ENCODE results near the gene DIP2A.
"Not testable (repeated sequence)": the region's sequence is repeated elsewhere in the genome, so short reads cannot be mapped to it uniquely, and the experiment has no call there.

DIP2A gene

GRCh38 chr21:46559291-46559983, 100.7 kb downstream of the DIP2A start:
- Mint-ChIP-seq H3K9me3 (no peaks in the 10 kb centered on the region), H3K4me3 (peak overlapping the region in 1 of 2 donors; percentile 74), H3K4me1 (peaks cover 4 to 24% of the 10 kb centered on the region in 2 donors), H3K27ac (peak overlapping the region; percentile 84), H3K27me3 (no peaks in the 10 kb centered on the region), H3K36me3 (peaks cover 47 to 65% of the 10 kb centered on the region in 2 donors)
- DNase-seq (no peak), ATAC-seq (replicated peaks) (peak in 1 of 2 donors; percentile 88)

DNA sequence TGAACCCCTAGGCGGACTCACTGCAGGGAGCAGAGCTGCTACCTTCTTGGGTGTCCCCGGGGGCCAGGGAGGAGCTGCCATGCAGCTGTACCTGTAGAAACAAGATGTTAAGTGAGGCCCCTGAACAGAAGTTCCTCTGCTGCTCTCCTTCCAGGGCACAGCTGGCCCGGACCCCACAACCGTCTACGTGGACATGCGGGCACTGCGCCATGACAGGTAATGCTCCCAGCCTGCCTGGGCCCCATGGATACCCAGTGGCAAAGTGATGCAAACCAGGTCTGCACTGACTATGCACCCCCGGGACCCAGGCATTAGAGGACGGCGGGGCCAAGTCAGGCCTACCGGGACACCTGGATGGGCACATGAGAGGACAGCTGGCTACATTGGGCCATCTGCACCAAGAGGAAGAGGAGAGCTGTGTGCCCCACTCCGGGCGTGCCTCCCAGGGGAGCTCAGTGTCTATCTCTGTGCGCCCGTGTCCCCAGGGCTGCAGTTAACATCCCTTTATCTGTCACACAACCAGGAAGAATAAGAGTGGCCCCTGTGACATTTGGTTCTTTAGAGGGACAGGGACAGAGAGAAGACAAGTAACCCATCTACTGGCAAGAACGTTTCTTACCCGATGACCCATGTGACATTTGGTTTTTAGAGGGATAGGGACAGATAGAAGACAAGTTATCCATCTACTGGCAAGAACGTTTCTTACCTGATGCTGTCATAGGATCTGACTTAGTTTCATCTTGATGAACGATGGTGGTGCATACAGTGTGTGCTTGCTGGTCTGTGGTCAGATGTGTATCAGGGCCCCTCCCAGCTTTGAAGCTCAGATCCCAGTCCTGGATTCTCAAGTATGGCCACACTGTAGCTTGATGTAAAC, 102.1 kb downstream of the DIP2A start:
- no peak for ATAC-seq (replicated peaks)
- H3K36me3 Mint-ChIP-seq: peaks cover 51 to 64% of the 10 kb centered on the region in 2 donors

DNA sequence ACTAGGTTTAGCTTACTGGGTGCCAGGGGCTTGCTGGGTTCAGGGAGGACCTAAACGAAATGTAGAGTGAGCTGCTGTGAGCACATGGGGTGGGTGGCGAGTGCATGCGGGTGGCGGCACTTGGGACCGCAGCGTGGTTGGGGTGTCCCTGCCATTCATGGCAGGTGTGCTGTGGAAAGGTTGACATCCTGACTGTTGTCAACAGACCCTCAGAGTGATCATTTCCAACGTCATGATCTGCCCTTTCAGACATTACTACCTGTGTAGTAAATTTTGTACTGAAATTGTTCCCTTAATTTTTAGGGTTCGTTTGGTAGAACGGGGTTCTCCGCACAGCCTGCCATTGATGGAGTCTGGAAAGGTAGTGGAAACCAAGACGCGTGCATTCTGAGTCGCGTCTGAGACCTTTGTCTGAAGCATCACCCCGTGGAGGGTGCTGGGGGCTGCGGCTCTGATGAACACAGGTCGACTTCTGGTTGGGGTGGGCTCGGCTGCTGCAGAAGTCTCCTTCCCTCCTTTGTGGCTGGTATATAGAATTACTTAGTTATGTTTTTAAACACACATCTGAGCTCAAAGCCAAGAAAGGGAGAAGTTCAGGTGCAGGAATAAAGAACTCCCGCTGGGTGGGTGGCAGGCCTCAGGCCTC, 102.9 kb downstream of the DIP2A start:
- Mint-ChIP-seq H3K4me3 (no peak overlapping the region), H3K4me1 (peaks cover 4 to 24% of the 10 kb centered on the region in 2 donors), H3K36me3 (peaks cover 58 to 67% of the 10 kb centered on the region in 2 donors), H3K27ac (no peak overlapping the region), H3K27me3 (no peaks in the 10 kb centered on the region), H3K9me3 (no peaks in the 10 kb centered on the region)
- ATAC-seq (replicated peaks) (no peak), DNase-seq (no peak)

More for the DNA sequence above, 102.1 kb downstream of the DIP2A start:
- Mint-ChIP-seq H3K4me1 (peaks cover 4 to 24% of the 10 kb centered on the region in 2 donors), H3K27ac (no peak overlapping the region), H3K9me3 (no peaks in the 10 kb centered on the region), H3K27me3 (no peaks in the 10 kb centered on the region), H3K4me3 (peak overlapping the region in 1 of 2 donors; percentile 25)
- no peak for DNase-seq

DNA sequence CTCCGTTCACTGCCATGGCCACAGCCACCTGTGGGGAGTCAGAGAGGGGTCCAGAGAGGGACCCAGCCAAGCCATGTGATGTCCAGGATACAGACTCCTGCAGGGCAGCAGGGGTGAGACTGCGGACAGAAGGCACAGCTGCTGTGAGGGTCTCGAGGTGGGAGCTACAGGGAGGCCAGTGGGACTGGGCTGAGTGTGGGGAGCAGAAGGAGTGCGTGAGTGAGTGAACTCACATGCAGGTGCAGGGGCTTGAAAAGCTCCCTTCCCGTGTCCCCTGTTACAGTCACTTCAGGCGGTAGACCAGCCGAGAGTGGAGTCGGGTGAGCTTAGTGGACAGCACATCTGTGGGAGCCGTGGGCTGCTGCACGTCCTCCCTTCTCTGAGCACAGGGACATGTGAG, 103.8 kb downstream of the DIP2A start:
- Mint-ChIP-seq H3K27ac (no peak overlapping the region), H3K4me3 (no peak overlapping the region), H3K9me3 (no peaks in the 10 kb centered on the region), H3K36me3 (peaks cover 59 to 67% of the 10 kb centered on the region in 2 donors), H3K27me3 (no peaks in the 10 kb centered on the region), H3K4me1 (peaks cover 4 to 24% of the 10 kb centered on the region in 2 donors)
- ATAC-seq (replicated peaks) (no peak), DNase-seq (no peak)

DNA sequence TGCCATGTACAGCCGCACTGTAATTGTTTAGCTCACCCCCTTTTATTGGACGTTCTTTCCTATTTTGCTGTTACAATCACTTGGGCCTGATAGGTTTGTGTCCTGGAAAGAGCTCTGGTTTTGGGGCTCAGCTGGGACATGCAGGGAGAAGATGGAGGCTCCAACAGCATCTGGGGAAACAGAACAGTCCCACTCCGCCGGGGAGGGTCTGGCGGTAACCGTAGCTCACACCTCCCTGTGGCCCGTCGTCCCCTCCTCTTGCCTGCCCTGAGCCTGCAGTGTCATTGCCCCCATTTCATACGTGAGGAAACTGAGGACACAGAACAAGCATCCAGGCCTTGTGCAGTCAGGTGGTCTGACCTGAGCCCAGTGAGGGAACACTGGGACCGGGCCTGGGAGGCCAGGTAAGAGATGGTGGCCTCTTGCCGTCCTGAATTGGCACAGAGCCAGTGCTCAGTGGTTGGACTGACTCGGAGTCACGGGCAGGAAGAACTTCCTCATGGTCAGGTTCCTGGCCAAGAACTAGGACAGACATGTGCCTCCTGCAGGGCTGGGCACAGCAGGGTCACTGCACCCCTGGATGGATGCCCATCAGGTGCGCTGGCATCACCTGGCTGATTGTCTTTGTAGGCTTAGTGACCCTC, 104.4 kb downstream of the DIP2A start:
- peaks cover 4 to 24% of the 10 kb centered on the region in 2 donors for H3K4me1 Mint-ChIP-seq

DNA sequence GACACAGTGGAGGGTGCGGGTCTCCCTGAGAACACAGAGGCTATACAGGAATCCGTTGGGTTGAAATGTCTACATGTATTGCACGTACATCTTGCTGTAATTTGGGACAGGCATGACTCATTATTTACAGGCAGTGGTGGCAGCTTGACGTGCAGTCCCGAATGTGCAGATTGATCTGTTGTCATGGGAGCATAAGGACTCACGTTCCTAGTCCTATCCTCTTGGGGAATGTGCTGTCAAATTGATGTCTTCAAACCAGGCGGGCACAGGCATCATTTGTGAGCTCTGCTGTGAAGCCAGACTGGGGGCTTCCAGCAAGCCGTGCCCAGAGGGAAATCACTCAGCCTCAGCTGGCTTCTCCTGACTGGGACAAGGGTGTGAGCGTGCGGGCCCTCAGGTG, 105.7 kb downstream of the DIP2A start:
- Mint-ChIP-seq H3K27ac (no peak overlapping the region), H3K4me1 (peaks cover 4 to 20% of the 10 kb centered on the region in 2 donors), H3K36me3 (peaks cover 65 to 72% of the 10 kb centered on the region in 2 donors), H3K27me3 (no peaks in the 10 kb centered on the region), H3K9me3 (no peaks in the 10 kb centered on the region), H3K4me3 (no peak overlapping the region)
- no peak for DNase-seq
- no peak for ATAC-seq (replicated peaks)

More for the DNA sequence above, 104.4 kb downstream of the DIP2A start:
- Mint-ChIP-seq H3K27me3 (no peaks in the 10 kb centered on the region), H3K9me3 (no peaks in the 10 kb centered on the region), H3K4me3 (no peak overlapping the region), H3K27ac (no peak overlapping the region), H3K36me3 (peaks cover 64 to 72% of the 10 kb centered on the region in 2 donors)
- ATAC-seq (replicated peaks) (no peak), DNase-seq (no peak)

GRCh38 chr21:46567348-46567747, 108.7 kb downstream of the DIP2A start:
- H3K36me3 Mint-ChIP-seq: peaks cover 56 to 70% of the 10 kb centered on the region in 2 donors
- peaks cover 4 to 13% of the 10 kb centered on the region in 2 donors for H3K4me1 Mint-ChIP-seq
- no peak for DNase-seq
- H3K9me3 Mint-ChIP-seq: peaks cover 2 to 4% of the 10 kb centered on the region in 2 donors
- H3K4me3 Mint-ChIP-seq: no peak overlapping the region
- H3K27me3 Mint-ChIP-seq: no peaks in the 10 kb centered on the region
- ATAC-seq (replicated peaks): no peak
- no peak overlapping the region for H3K27ac Mint-ChIP-seq

DNA sequence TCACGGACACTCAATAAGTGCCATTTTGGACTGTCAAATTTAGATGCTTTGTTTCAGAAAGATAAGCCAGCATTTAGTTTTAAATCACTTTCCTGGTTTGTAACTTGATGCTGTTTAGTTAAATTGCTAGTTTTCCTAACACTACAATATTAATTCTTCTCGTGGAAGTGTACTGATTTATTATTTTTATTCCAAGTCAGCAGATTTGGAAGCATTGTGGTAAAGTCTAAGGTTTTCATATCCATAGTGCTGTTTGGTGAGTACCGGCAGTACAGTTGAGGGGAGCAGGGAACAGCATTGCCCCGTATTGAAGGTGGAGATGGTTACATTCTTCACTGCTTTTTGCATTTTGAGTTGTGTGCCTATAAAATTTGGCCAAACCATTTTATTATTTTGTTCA, 109.9 kb downstream of the DIP2A start:
- H3K9me3 Mint-ChIP-seq: peaks cover 4% of the 10 kb centered on the region in 2 donors
- H3K4me1 Mint-ChIP-seq: peaks cover 7 to 23% of the 10 kb centered on the region in 2 donors
- no peak for ATAC-seq (replicated peaks)
- H3K27ac Mint-ChIP-seq: no peak overlapping the region
- H3K27me3 Mint-ChIP-seq: no peaks in the 10 kb centered on the region
- H3K4me3 Mint-ChIP-seq: no peak overlapping the region
- H3K36me3 Mint-ChIP-seq: peaks cover 58 to 66% of the 10 kb centered on the region in 2 donors
- no peak for DNase-seq

- ATAC-seq (replicated peaks): no peak
- Mint-ChIP-seq H3K36me3 (peaks cover 53 to 64% of the 10 kb centered on the region in 2 donors), H3K27ac (no peak overlapping the region), H3K4me3 (no peak overlapping the region), H3K9me3 (peaks cover 4 to 6% of the 10 kb centered on the region in 2 donors), H3K27me3 (no peaks in the 10 kb centered on the region), H3K4me1 (peaks cover 7 to 28% of the 10 kb centered on the region in 2 donors)
- no peak for DNase-seq
Observed at GRCh38 chr21:46569081-46569480, 110.4 kb downstream of the DIP2A start.

DNA sequence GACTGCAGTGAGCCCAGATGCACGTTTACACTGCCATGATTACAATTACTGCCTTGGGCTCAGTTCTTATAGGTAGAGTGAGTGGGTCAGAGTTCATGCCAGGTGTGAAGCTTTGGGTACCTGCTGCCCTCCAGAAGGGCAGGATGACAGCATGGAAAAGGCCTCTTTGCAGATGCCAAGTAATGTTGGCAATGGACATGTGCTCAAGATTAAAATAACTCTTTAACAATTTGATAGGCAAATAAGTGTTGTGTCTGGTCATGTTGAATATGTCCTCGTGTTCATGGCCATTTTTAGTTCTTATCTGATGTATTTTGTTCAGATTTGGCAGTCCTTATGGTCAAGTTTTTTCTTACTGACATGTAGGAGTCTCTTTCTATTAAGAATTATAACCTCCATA, 111.4 kb downstream of the DIP2A start:
- Mint-ChIP-seq H3K27ac (no peak overlapping the region), H3K36me3 (peaks cover 44 to 57% of the 10 kb centered on the region in 2 donors), H3K9me3 (peaks cover 6 to 10% of the 10 kb centered on the region in 2 donors), H3K4me3 (no peak overlapping the region), H3K4me1 (peaks cover 7 to 34% of the 10 kb centered on the region in 2 donors), H3K27me3 (no peaks in the 10 kb centered on the region)
- no peak for ATAC-seq (replicated peaks)
- DNase-seq: no peak

DNA sequence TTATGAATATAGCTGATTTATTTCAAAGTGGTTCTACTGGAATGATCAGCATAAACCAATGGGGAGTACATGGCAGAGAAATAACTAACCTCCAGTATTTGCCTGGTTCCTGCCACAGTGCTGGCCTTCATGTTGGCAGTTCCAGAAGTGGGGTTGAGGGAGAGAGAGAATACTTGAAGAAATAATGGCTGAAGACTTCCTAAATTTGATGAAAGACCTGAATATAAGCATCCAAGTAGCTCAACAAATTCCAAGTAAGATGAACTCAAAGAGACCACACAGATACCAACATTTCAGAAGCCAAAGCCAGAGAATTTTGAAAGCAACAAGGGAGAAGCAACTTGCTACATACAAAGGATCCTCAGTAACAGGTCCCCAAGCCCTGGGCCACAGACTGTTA, 111.9 kb downstream of the DIP2A start:
- Mint-ChIP-seq H3K27ac (no peak overlapping the region), H3K27me3 (no peaks in the 10 kb centered on the region), H3K4me1 (peaks cover 7 to 38% of the 10 kb centered on the region in 2 donors), H3K36me3 (peaks cover 39 to 54% of the 10 kb centered on the region in 2 donors), H3K9me3 (peaks cover 10 to 15% of the 10 kb centered on the region in 2 donors), H3K4me3 (no peak overlapping the region)
- ATAC-seq (replicated peaks): no peak
- no peak for DNase-seq

DNA sequence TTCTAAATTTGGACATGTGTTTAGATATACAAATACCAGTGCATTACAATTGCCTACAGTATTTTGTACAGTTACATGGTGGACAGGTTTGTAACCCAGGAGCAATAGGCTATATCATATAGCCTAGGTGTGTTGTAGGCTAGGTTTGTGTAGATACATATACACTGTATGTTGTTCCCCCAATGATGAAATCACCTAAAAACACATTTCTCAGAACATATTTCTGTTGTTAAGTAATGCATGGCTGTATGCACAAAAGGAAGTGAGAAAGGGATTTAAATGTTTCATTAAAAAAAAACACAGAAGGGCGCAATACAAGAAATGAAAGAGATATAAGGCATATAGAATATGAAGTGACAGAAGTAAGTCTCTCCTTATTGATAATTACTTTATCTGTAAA, 114.2 kb downstream of the DIP2A start:
- Mint-ChIP-seq H3K9me3 (peaks cover 12 to 15% of the 10 kb centered on the region in 2 donors), H3K36me3 (peaks cover 23 to 34% of the 10 kb centered on the region in 2 donors), H3K27ac (no peak overlapping the region), H3K4me3 (no peak overlapping the region), H3K27me3 (no peaks in the 10 kb centered on the region), H3K4me1 (peaks cover 7 to 38% of the 10 kb centered on the region in 2 donors)
- ATAC-seq (replicated peaks): peak; percentile 67 to 82
- DNase-seq: no peak

DNA sequence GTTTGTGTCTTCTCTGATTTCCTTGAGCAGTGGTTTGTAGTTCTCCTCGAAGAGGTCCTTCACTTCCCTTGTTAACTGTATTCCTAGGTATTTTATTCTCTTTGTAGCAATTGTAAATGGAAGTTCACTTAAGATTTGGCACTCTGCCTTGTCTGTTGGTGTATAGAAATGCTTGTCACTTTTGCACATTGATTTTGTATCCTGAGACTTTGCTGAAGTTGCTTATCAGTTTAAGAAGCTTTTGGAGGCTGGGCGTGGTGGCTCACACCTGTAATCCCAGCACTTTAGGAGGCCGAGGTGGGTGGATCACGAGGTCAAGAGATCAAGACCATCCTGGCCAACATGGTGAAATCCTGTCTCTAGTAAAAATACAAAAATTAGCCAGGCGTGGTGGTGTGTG, 119.1 kb downstream of the DIP2A start:
- not testable (repeated sequence) for H3K27ac Mint-ChIP-seq; DNase-seq; H3K27me3 Mint-ChIP-seq; H3K4me3 Mint-ChIP-seq; ATAC-seq (replicated peaks)
- Mint-ChIP-seq H3K9me3 (peaks cover 30 to 32% of the 10 kb centered on the region in 2 donors), H3K4me1 (peaks cover 2 to 23% of the 10 kb centered on the region in 2 donors), H3K36me3 (peaks cover 49 to 51% of the 10 kb centered on the region in 2 donors)

GRCh38 chr21:46579394-46579793, 120.7 kb downstream of the DIP2A start:
- not testable (repeated sequence) for H3K27me3 Mint-ChIP-seq; ATAC-seq (replicated peaks); H3K4me1 Mint-ChIP-seq; H3K4me3 Mint-ChIP-seq; DNase-seq; H3K27ac Mint-ChIP-seq
- H3K9me3 Mint-ChIP-seq: peaks cover 36% of the 10 kb centered on the region in 2 donors
- peaks cover 49 to 53% of the 10 kb centered on the region in 2 donors for H3K36me3 Mint-ChIP-seq
